ENCODE results near the gene LRRC36. TPM values are rescaled to one million over a fixed set of nuclear protein-coding genes. Genes with fewer than 3 reads are reported as not detected.
"Not testable (repeated sequence)": the region's sequence is repeated elsewhere in the genome, so short reads cannot be mapped to it uniquely, and the experiment has no call there.

The LRRC36 gene
- total RNA-seq, 1 donor from 2014 or later, result 0.20 TPM

- Mint-ChIP-seq H3K27ac (ENCODE audit: unreplicated experiment) (no peak overlapping the region), H3K9me3 (ENCODE audit: low read depth) (peaks cover 5% of the 10 kb centered on the region), H3K4me1 (ENCODE audit: low read depth) (no peaks in the 10 kb centered on the region), H3K27me3 (ENCODE audit: low read depth) (peaks cover 34% of the 10 kb centered on the region), H3K4me3 (ENCODE audit: unreplicated experiment) (no peak overlapping the region), H3K36me3 (ENCODE audit: low read depth) (peaks cover 3% of the 10 kb centered on the region)
- no peak for TF ChIP-seq CTCF (IDR thresholded peaks at IDR 0.05)
- DNase-seq (ENCODE audit: low spot score), result no peak
These were observed 30.9 kb downstream of the LRRC36 start for GRCh38 chr16:67357561-67357960.

DNA sequence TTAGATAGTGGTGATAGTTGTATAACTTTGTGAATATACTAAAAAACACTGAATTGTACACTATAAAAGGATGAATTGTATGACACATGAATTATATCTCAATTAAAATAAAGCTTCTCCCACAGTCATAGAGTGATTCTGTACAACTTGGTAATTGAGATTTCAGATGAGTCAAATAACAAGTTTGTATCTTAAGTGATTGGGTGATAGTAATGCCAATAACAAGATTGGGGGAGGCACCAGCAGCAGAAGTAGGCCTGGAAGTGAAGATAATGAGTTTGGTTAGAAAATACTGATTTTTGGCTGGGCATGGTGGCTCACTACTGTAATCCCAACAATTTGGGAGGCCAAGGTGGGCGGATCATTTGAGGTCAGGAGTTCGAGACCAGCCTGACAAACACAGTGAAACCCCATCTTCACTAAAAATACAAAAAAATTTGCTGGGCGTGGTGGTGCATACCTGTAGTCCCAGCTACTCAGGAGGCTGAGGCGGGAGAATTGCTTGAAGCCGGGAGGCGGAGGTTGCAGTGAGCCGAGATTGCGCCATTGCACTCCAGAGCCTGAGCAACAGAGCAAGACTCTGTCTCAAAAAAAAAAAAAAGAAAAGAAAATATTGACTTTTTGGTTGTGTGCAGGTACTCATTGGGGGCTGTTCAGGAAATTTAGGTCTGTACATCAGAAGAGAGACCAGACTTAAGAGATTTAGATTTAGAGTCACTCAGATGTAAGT lies 33.1 kb downstream of the LRRC36 start:
- H3K27me3 Mint-ChIP-seq (ENCODE audit: low read depth), result peaks cover 39% of the 10 kb centered on the region
- not testable (repeated sequence) for H3K4me1 Mint-ChIP-seq (ENCODE audit: low read depth); H3K9me3 Mint-ChIP-seq (ENCODE audit: low read depth); H3K27ac Mint-ChIP-seq (ENCODE audit: unreplicated experiment); H3K4me3 Mint-ChIP-seq (ENCODE audit: unreplicated experiment); DNase-seq (ENCODE audit: low spot score); H3K36me3 Mint-ChIP-seq (ENCODE audit: low read depth)

DNA sequence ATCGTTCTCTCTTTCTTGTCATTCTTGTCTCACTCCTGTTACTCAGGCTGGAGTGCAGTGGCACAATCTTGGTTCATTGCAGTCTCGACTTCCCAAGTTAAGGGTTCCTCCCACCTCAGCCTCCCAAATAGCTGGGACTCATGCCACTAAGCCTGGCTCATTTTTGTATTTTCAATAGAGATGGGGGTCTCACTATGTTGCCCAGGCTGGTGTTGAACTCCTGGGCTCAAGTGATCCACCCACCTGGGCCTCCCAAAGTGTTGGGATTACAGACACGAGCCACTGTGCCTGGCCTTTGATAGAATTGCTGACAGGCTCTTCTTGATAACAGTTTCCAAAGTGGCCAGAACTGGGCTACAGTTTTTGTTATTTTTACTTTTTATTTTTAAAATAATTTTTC lies 34.4 kb downstream of the LRRC36 start:
- H3K4me1 Mint-ChIP-seq (ENCODE audit: low read depth), result no peaks in the 10 kb centered on the region
- TF ChIP-seq CTCF (IDR thresholded peaks at IDR 0.05), result no peak
- no peaks in the 10 kb centered on the region for H3K9me3 Mint-ChIP-seq (ENCODE audit: low read depth)
- H3K4me3 Mint-ChIP-seq (ENCODE audit: unreplicated experiment), result no peak overlapping the region
- H3K36me3 Mint-ChIP-seq (ENCODE audit: low read depth), result no peaks in the 10 kb centered on the region
- no peak for DNase-seq (ENCODE audit: low spot score)
- no peak overlapping the region for H3K27ac Mint-ChIP-seq (ENCODE audit: unreplicated experiment)
- peaks cover 38% of the 10 kb centered on the region for H3K27me3 Mint-ChIP-seq (ENCODE audit: low read depth)

GRCh38 chr16:67364600-67365235 lies 38.1 kb downstream of the LRRC36 start:
- H3K27me3 Mint-ChIP-seq (ENCODE audit: low read depth), result peaks cover 26% of the 10 kb centered on the region
- no peak for TF ChIP-seq CTCF (IDR thresholded peaks at IDR 0.05)
- DNase-seq (ENCODE audit: low spot score), result no peak
- no peak overlapping the region for H3K4me3 Mint-ChIP-seq (ENCODE audit: unreplicated experiment)
- H3K4me1 Mint-ChIP-seq (ENCODE audit: low read depth), result no peaks in the 10 kb centered on the region
- H3K9me3 Mint-ChIP-seq (ENCODE audit: low read depth), result no peaks in the 10 kb centered on the region
- no peaks in the 10 kb centered on the region for H3K36me3 Mint-ChIP-seq (ENCODE audit: low read depth)
- H3K27ac Mint-ChIP-seq (ENCODE audit: unreplicated experiment), result no peak overlapping the region

- no peaks in the 10 kb centered on the region for H3K4me1 Mint-ChIP-seq (ENCODE audit: low read depth)
- DNase-seq (ENCODE audit: low spot score), result no peak
These were observed 44.0 kb downstream of the LRRC36 start for GRCh38 chr16:67370661-67371060.

More at GRCh38 chr16:67370661-67371060, 44.0 kb downstream of the LRRC36 start:
- Mint-ChIP-seq H3K27ac (ENCODE audit: unreplicated experiment) (no peak overlapping the region), H3K9me3 (ENCODE audit: low read depth) (no peaks in the 10 kb centered on the region), H3K27me3 (ENCODE audit: low read depth) (peaks cover 8% of the 10 kb centered on the region), H3K36me3 (ENCODE audit: low read depth) (no peaks in the 10 kb centered on the region), H3K4me3 (ENCODE audit: unreplicated experiment) (no peak overlapping the region)
- TF ChIP-seq CTCF (IDR thresholded peaks at IDR 0.05), result no peak
